Gastrocnemius medialis (tissue), 4 donors: ENCODE measurements around the gene TEX19.

ENCODE experiments used
- CTCF ChIP-seq, 5 experiments: fragments of 450-650 bp in 3 of 5; fragments of 200-600 bp in 2 of 5; sonication (generic) in 2 of 5; IDR thresholded peaks in 4 of 5; conservative IDR thresholded peaks in 1 of 5; 1 replicate in 4 of 5; 2 replicates in 1 of 5; pipeline ENCODE4 v1.5.1; 2016 to 2019; ENCODE audit warnings: antibody characterized with exemption in 5 of 5, mild to moderate bottlenecking in 3 of 5, moderate library complexity in 3 of 5
- POLR2A ChIP-seq, 2 donors: fragments of 450-650 bp; IDR thresholded peaks; one replicate each; pipeline ENCODE4 v1.6.1; 2017; ENCODE audit warnings: antibody characterized with exemption in 2 of 2, mild to moderate bottlenecking in 2 of 2, moderate library complexity in 2 of 2

GRCh38 chr17:82357394-82357793 lies 1.7 kb upstream of the TEX19 start:
- no peak for TF ChIP-seq CTCF (IDR thresholded peaks at IDR 0.05 in 4 of 5, conservative IDR thresholded peaks at IDR 0.05 in 1 of 5)
- no peak for TF ChIP-seq POLR2A (IDR thresholded peaks at IDR 0.05)
